GM12878 (cell line): ENCODE measurements around the gene KIAA2012.

Source experiments
- ATF7 ChIP-seq: fragments of 450-650 bp; IDR thresholded peaks from 2 replicates; pipeline ENCODE4 v1.6.1; 2016; ENCODE audit warnings: low read depth, mild to moderate bottlenecking
- BHLHE40 ChIP-seq, 2 experiments: fragments of 450-650 bp in 1 of 2; IDR thresholded peaks; 2 replicates each; pipeline ENCODE4 v1.6.1; 2011 to 2017; ENCODE audit warnings: low read depth in 2 of 2, borderline replicate concordance in 1 of 2, improper control_type of control experiment in 1 of 2, low read length in 1 of 2, mild to moderate bottlenecking in 1 of 2
- CTCF ChIP-seq, 3 experiments: IDR thresholded peaks in 2 of 3; conservative IDR thresholded peaks in 1 of 3; 2 replicates each; pipeline ENCODE4 v1.5.1; 2011; ENCODE audit warnings: low read depth in 3 of 3, low read length in 3 of 3, mild to moderate bottlenecking in 3 of 3, control low read depth in 2 of 3, moderate library complexity in 2 of 3, inconsistent platforms in 1 of 3, mixed read lengths in 1 of 3; ENCODE audit not compliant: control insufficient read depth in 2 of 3, insufficient read depth in 1 of 3; ENCODE audit errors: extremely low read depth in 1 of 3
- GABPA ChIP-seq: IDR thresholded peaks from 2 replicates; pipeline ENCODE4 v1.6.1; 2014; ENCODE audit warnings: antibody characterized with exemption, low read depth, mild to moderate bottlenecking, inconsistent platforms
- NFXL1 ChIP-seq: fragments of 450-650 bp; IDR thresholded peaks from 2 replicates; pipeline ENCODE4 v1.6.1; 2017; ENCODE audit warnings: antibody characterized with exemption, mild to moderate bottlenecking, borderline replicate concordance
- NFYA ChIP-seq: IDR thresholded peaks from 2 replicates; pipeline ENCODE4 v1.6.1; 2011; ENCODE audit warnings: low read depth, mild to moderate bottlenecking, low read length, improper control_type of control experiment, borderline replicate concordance
- POLR2AphosphoS5 ChIP-seq: IDR thresholded peaks from 2 replicates; pipeline ENCODE4 v1.6.1; 2011; ENCODE audit warnings: mild to moderate bottlenecking, low read length, inconsistent platforms
- REST ChIP-seq: IDR thresholded peaks from 2 replicates; pipeline ENCODE4 v1.6.1; 2012; ENCODE audit warnings: mild to moderate bottlenecking, low read depth, low read length
- SMC3 ChIP-seq: IDR thresholded peaks from 2 replicates; pipeline ENCODE4 v1.6.1; 2011; ENCODE audit warnings: low read length, improper control_type of control experiment, borderline replicate concordance
- SP1 ChIP-seq: IDR thresholded peaks from one replicate; pipeline ENCODE4 v1.6.1; 2011; ENCODE audit warnings: low read depth, low read length
- TAF1 ChIP-seq: IDR thresholded peaks from 2 replicates; pipeline ENCODE4 v1.6.1; 2011; ENCODE audit warnings: mild to moderate bottlenecking, low read depth, low read length, borderline replicate concordance
- ZBTB40 ChIP-seq: fragments of 450-650 bp; IDR thresholded peaks from 2 replicates; pipeline ENCODE4 v1.6.1; 2016; ENCODE audit warnings: mild to moderate bottlenecking, moderate library complexity, borderline replicate concordance
- ZNF687 ChIP-seq: fragments of 450-650 bp; IDR thresholded peaks from 2 replicates; pipeline ENCODE4 v1.6.1; 2017; ENCODE audit warnings: mild to moderate bottlenecking, moderate library complexity

- TF ChIP-seq POLR2AphosphoS5 (no peak), SMC3 (no peak), CTCF (IDR thresholded peaks at IDR 0.05 in 2 of 3, conservative IDR thresholded peaks at IDR 0.05 in 1 of 3; ENCODE audit: control insufficient read depth in 2 of 3, extremely low read depth in 1 of 3, insufficient read depth in 1 of 3, low read depth in 3 of 3, low read length in 3 of 3) (no peak), REST (no peak), NFYA (no peak), ATF7 (no peak), BHLHE40 (IDR thresholded peaks at IDR 0.05; ENCODE audit: borderline replicate concordance in 1 of 2, low read depth in 2 of 2, low read length in 1 of 2) (no peak), GABPA (no peak), TAF1 (no peak), ZBTB40 (no peak), ZNF687 (no peak), NFXL1 (no peak), SP1 (no peak)
Observed at GRCh38 chr2:202032846-202033316, 40.2 kb upstream of the KIAA2012 start.
